Coronary artery (tissue), 2 donors: ENCODE results near the gene TM7SF2.

Source experiments
- DNase-seq: peaks from one replicate; pipeline ENCODE4 v3.0.0-alpha.2; 2017; ENCODE audit warnings: low spot score
- H3K27ac ChIP-seq, 2 donors: fragments of 200-600 bp; sonication (generic); one replicate each; pipeline ENCODE4 v1.5.1; 2016 to 2019
- H3K4me3 ChIP-seq: fragments of 200-600 bp; sonication (generic); 2 replicates; pipeline ENCODE4 v1.5.1; 2016; ENCODE audit warnings: mild to moderate bottlenecking, moderate library complexity
- CTCF ChIP-seq: fragments of 200-600 bp; sonication (generic); IDR thresholded peaks from one replicate; pipeline ENCODE4 v1.5.1; 2019; ENCODE audit warnings: antibody characterized with exemption

The TM7SF2 gene

GRCh38 chr11:65108469-65109123 is 3.1 kb upstream of the TM7SF2 start:
- TF ChIP-seq CTCF = no peak
- no peak for DNase-seq
- Histone ChIP-seq H3K27ac (no peak overlapping the region), H3K4me3 (no peak overlapping the region)

- TF ChIP-seq CTCF = no peak
- no peak for DNase-seq
- Histone ChIP-seq H3K4me3 (no peak overlapping the region), H3K27ac (no peak overlapping the region)
These were observed 2.2 kb upstream of the TM7SF2 start for GRCh38 chr11:65109231-65110198.

- Histone ChIP-seq H3K27ac (peak overlapping the region in 1 of 2 donors; percentile 62), H3K4me3 (no peak overlapping the region)
- TF ChIP-seq CTCF = peak; percentile 98
- peak; percentile 90 for DNase-seq
These were observed 1.3 kb upstream of the TM7SF2 start for GRCh38 chr11:65110354-65110861.

GRCh38 chr11:65111159-65111743 is 421 bp upstream of the TM7SF2 start:
- DNase-seq = no peak
- peak overlapping the region; percentile 76 for H3K4me3 ChIP-seq
- TF ChIP-seq CTCF = no peak
- H3K27ac ChIP-seq = peak overlapping the region in 1 of 2 donors; percentile 62

GRCh38 chr11:65112546-65113360 is 1.1 kb downstream of the TM7SF2 start:
- TF ChIP-seq CTCF = peak; percentile 87
- Histone ChIP-seq H3K4me3 (peak overlapping the region; percentile 76), H3K27ac (peak overlapping the region in 1 of 2 donors; percentile 62)
- no peak for DNase-seq

GRCh38 chr11:65113361-65113756 is 1.7 kb downstream of the TM7SF2 start:
- Histone ChIP-seq H3K4me3 (peak overlapping the region; percentile 76), H3K27ac (no peak overlapping the region)
- no peak for DNase-seq
- TF ChIP-seq CTCF = no peak
